ENCODE measurements around the gene STARD6.
A peak's percentile ranks its signal among the peaks of the same experiment; 100 is the strongest.
"Not testable (repeated sequence)": the region's sequence is repeated elsewhere in the genome, so short reads cannot be mapped to it uniquely, and the experiment has no call there.

The STARD6 gene

GRCh38 chr18:54357660-54358494 is at the start of gene STARD6, which contains the start of gene C18orf54:
Gene STARD6, minus strand, starts transcription at chr18:54357858. Its CDS starts 3,285 bp downstream, at chr18:54354573.
Gene C18orf54, plus strand, starts transcription at chr18:54357906. Its CDS starts 2,667 bp downstream, at chr18:54360573.
- DNase-seq (ENCODE audit: low spot score), result peak; percentile 95

- no peak for DNase-seq (ENCODE audit: low spot score)
Measured at GRCh38 chr18:54405290-54405689, 47.6 kb upstream of the STARD6 start.

GRCh38 chr18:54396760-54397159 is 39.1 kb upstream of the STARD6 start:
- DNase-seq (ENCODE audit: low spot score), result no peak

GRCh38 chr18:54393648-54394294 is 36.1 kb upstream of the STARD6 start:
- no peak for DNase-seq (ENCODE audit: low spot score)

GRCh38 chr18:54392543-54393023 is 34.9 kb upstream of the STARD6 start:
- DNase-seq (ENCODE audit: low spot score), result no peak

GRCh38 chr18:54390838-54391237 is 33.2 kb upstream of the STARD6 start:
- DNase-seq (ENCODE audit: low spot score), result no peak

GRCh38 chr18:54389143-54389505 is 31.5 kb upstream of the STARD6 start:
- no peak for DNase-seq (ENCODE audit: low spot score)

GRCh38 chr18:54388203-54389142 is 30.8 kb upstream of the STARD6 start:
- no peak for DNase-seq (ENCODE audit: low spot score)

GRCh38 chr18:54387631-54388030 is 30.0 kb upstream of the STARD6 start:
- DNase-seq (ENCODE audit: low spot score), result no peak

- not testable (repeated sequence) for DNase-seq (ENCODE audit: low spot score)
Measured at GRCh38 chr18:54386800-54387495, 29.3 kb upstream of the STARD6 start.

GRCh38 chr18:54386043-54386442 is 28.4 kb upstream of the STARD6 start:
- DNase-seq (ENCODE audit: low spot score), result no peak

- DNase-seq (ENCODE audit: low spot score), result no peak
Measured at GRCh38 chr18:54382733-54383252, 25.1 kb upstream of the STARD6 start.

GRCh38 chr18:54382076-54382475 is 24.4 kb upstream of the STARD6 start:
- DNase-seq (ENCODE audit: low spot score), result no peak

- DNase-seq (ENCODE audit: low spot score), result no peak
Measured at GRCh38 chr18:54381640-54382039, 24.0 kb upstream of the STARD6 start.

- no peak for DNase-seq (ENCODE audit: low spot score)
Measured at GRCh38 chr18:54378057-54378456, 20.4 kb upstream of the STARD6 start.

- DNase-seq (ENCODE audit: low spot score), result no peak
Measured at GRCh38 chr18:54360406-54360805, 2.7 kb upstream of the STARD6 start.

GRCh38 chr18:54359233-54359632 is 1.6 kb upstream of the STARD6 start:
- no peak for DNase-seq (ENCODE audit: low spot score)

GRCh38 chr18:54358495-54359040 is 910 bp upstream of the STARD6 start:
- no peak for DNase-seq (ENCODE audit: low spot score)

GRCh38 chr18:54357082-54357659 is 487 bp downstream of the STARD6 start:
- no peak for DNase-seq (ENCODE audit: low spot score)

GRCh38 chr18:54351186-54351585 is 6.5 kb downstream of the STARD6 start:
- DNase-seq (ENCODE audit: low spot score), result no peak

GRCh38 chr18:54338230-54338629 is 19.4 kb downstream of the STARD6 start:
- no peak for DNase-seq (ENCODE audit: low spot score)
